ENCODE measurements around the gene IFNGR2.

DNA sequence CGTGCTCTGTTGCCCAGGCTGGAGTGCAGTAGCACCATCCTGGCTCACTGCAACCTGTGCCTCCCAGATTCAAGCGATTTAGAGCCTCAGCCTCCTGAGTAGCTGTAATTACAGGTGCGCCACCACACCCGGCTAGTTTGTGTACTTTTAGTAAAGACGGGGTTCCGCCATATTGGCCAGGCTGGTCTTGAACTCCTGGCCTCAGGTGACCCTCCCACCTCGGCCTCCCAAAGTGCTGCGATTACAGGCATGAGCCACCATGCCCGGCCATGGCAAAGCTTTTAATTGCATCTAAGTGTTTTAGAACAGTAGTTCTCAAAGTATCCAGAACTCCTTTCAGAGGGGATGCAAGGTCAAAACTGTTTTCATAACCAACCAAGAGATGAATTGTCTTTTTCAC is 25.1 kb upstream of the IFNGR2 start:
- no peak for TF ChIP-seq EZH2 (IDR thresholded peaks at IDR 0.05; ENCODE audit: insufficient read depth, poor library complexity, severe bottlenecking)
- no peak for TF ChIP-seq EZH2phosphoT487 (IDR thresholded peaks at IDR 0.05; ENCODE audit: insufficient read depth, low read depth)

Measured in GM23248 (cell line).